SK-N-MC (cell line): ENCODE measurements around the gene CCDC71.

Experiments used
- EZH2 ChIP-seq: fragments of 200-600 bp; sonication (generic); IDR thresholded peaks from one replicate; pipeline ENCODE4 v1.6.1; 2017; ENCODE audit warnings: antibody characterized with exemption
- FOXP2 ChIP-seq: optimal IDR thresholded peaks from 2 replicates; pipeline ENCODE3; 2011; ENCODE audit warnings: mild to moderate bottlenecking, moderate library complexity; ENCODE audit not compliant: insufficient read depth; ENCODE audit errors: extremely low read length, control extremely low read depth
- POLR2AphosphoS5 ChIP-seq: IDR thresholded peaks from 2 replicates; pipeline ENCODE4 v1.6.1; 2012; ENCODE audit warnings: mild to moderate bottlenecking, low read depth, low read length, borderline replicate concordance

- TF ChIP-seq EZH2 (no peak), POLR2AphosphoS5 (no peak), FOXP2 (no peak)
Observed at GRCh38 chr3:49122022-49122421, 44.1 kb downstream of the CCDC71 start.
